Left lobe of liver (tissue), 2 donors: Measurements from ENCODE around the gene TINCR. TPM values are rescaled to one million over a fixed set of nuclear protein-coding genes. Genes with fewer than 3 reads are reported as not detected.
A peak's percentile ranks its signal among the peaks of the same experiment; 100 is the strongest.

Experiments used
- ATAC-seq: fragments of 200-7000 bp; cut with Tn5 transposase; one replicate; pipeline ENCODE4 v1.9.1; 2020; ENCODE audit warnings: mild to moderate bottlenecking, moderate library complexity
- DNase-seq: peaks from one replicate; pipeline ENCODE4 v3.0.0-alpha.2; 2020; ENCODE audit warnings: low spot score
- total RNA-seq: library from RNA; stranded (reverse); gene quantifications from one replicate; pipeline ENCODE4 v1.2.1, GENCODE V29; 2021
- donor health status: DM: no; HTN: no; CAD: no; lungs with moderate emphysema.
- donor health status: DM: no; HTN: yes; CAD: no.

The TINCR gene
- total RNA-seq, 1 donor from 2014 or later, result not detected

DNA sequence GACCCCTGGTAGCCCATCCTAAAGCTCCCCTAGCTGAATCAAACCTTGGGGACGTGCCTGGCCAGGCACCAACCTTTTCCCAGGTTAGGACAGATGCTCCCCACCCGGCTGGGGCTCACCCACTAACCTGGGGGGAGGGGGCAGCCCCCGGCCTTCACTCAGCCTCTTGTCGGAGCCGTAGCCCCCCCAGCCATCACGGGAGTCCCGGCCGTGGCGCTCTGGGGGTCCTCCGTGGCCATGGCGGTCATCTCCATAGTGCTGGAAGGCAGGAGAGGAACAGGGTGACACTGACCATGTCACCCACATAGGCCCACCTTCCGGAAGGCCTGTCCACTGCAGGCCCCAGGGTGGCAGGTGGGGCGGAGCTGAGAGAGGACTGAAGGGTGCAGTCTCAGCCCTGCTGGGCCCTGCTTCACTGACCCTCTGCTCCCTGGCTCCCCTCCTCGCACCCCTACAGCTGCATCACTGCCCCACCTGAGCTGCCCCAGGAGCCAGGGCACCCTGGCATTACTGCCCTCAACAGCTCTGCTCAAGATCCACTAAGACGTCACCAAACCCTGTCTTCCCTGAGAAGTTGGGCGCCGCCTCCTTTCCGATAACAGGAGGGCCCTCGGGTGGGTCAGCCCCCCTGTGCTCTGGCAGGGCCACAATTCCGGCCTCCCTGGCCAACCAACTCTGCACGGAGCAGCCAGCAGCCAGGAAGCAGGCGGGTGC is 22.6 kb upstream of the TINCR start:
- no peak for DNase-seq
- no peak for ATAC-seq

DNA sequence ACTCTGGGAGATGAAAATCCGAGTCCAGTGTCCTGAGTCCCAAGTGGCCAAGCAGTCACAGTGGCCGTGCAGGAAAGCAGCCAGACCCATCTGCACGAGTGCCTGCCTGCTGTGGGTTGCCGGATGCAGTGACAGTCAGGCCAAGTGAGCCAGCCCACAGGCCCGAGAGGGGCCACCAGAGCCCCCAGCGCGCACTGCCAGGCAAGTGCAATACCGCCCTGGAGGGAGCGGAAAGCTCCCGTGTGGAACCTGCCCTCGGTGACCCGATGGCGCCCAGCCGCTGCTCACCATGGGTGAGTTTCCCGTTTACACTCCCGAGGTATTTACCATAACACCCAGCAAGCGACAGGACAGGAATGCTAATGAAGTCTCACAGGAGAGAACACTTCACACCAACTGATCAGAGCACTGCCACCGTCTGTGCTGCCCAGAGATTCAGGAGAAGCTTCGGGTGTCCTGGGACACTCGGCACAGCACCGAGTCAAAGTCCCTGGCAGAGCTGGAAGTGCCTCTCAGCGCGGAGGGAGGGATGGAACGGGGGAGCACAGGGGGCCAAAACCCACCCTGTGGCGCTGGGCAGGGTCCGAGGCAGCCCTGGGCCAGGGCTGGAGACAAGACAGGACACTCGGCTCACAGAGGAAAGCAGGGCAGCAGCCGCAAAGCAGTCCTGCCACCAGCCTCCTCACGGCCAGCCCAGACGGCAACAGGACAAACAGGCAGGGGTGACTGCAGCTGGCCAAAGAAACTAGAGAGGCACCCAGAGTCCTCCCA is 21.3 kb upstream of the TINCR start:
- ATAC-seq (no peak), DNase-seq (no peak)

- DNase-seq, result no peak
Measured at GRCh38 chr19:5588441-5588840, 20.7 kb upstream of the TINCR start.

DNA sequence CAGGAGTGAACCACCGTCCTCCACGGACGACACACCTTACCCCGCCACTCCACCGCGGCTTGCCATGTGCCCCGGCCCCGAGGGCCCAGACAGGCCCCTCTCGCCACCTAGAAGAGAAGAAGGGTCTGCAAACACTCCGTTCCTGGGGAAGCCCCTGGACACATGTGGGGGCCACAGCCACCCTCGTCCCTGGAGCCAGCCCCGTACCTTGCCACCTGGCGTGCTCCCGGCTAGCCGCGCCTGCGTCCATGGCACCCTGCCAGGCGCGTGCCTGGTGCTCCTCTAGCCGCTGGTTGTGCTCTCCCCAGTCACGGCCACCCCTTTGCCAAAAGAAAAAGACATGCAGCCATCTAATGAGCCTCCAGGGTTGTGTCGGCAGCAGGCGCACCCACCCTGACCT is 19.9 kb upstream of the TINCR start:
- no peak for ATAC-seq
- no peak for DNase-seq

More at GRCh38 chr19:5588441-5588840, 20.7 kb upstream of the TINCR start:
- ATAC-seq, result no peak

- DNase-seq (no peak), ATAC-seq (no peak)
Measured at GRCh38 chr19:5587071-5587455, 19.3 kb upstream of the TINCR start.

DNA sequence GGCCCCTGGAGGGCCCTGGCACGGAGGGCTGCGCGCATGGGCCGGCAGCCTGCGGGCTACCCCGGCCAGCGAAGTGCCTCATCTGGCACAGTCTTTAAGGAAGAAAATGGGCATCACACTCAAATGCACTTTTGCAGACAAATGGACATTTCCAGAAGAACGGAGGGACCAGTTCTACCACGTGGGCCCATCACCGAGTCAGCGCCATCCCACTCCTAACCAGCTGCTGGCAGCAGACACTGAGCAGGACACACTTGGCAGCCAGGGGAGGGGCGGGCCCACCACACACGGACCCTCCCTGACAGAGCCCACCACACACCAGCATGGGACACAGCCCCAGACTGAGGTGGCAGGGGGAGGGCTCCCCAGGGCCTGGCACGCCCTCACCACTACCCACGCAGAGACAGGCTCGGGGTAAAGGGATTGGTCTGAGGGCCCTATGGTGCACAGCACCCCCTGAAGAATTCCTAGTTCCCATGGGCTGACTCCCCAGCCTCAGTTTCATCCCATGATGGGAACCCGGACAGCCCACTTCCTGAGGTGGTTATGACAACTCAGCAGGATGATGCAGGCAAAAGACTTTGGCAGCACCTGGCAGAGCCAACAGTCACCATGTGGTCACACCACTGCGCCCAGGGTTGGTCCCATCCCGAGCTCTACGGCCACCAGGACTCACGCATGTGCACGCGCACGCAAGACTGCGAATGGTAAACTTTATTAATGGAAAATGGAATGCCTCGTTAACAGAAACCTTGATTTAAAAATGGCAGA is 18.7 kb upstream of the TINCR start:
- ATAC-seq (no peak), DNase-seq (no peak)

DNA sequence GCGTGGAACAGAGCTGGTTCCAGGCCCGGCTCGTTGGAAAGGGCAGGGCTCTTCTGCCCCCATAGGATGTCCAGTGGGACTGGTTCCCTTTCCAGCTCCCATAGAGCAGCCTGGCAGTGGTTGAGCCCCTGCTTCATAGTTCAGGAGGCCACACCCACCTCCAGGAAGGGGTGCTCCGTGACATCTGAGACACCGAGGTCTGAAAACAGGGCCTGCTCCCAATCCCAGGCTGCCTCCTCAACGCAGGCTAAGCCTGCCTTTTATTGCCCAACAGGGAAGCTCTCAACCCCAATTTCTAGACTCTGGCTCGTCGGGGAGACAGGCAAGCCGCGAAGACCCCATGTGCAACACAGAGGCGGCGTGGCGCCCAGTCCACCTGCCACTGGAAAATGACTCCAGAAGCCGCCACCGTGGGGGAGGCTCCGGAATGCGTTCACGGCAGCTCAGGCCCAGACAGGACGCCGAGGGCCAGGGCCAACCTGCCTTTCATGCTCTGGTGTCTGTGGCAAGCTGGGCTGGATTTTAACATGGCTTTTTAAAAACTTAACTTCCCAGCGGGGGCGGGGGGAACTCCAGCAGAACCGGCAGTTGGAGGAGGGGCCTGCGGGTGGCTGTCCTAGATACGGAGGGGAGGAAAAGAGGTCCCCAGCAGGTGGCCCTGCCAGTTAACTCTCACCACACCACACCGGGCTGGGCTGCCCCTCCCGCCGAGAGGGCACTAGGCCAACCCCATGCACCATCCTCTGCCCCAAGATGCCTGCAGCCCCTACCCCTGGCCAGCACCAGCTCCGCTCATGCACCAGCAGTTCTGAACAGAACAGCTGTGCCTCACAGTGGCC is 17.9 kb upstream of the TINCR start:
- no peak for DNase-seq
- no peak for ATAC-seq

DNA sequence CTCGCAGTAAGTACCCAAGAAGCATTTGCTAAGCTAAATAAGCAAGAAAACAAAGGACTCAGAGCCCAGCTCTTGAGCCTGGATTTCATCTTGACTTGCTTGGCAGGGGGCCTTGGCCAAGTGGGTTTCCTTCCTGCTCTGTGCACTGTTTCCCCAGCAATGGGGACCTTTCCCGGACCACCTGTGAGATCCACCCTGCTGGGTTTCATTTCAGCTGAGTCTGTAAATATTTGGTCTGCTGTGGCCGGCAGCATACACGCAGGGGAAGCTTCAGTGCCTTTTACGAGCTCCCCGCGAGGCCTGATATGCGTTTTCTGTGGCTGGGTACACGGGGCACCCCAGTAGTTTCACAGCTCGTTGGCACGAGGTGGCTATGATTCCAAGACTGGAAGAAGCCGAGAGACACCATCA is 12.4 kb upstream of the TINCR start:
- ATAC-seq, result no peak
- no peak for DNase-seq

DNA sequence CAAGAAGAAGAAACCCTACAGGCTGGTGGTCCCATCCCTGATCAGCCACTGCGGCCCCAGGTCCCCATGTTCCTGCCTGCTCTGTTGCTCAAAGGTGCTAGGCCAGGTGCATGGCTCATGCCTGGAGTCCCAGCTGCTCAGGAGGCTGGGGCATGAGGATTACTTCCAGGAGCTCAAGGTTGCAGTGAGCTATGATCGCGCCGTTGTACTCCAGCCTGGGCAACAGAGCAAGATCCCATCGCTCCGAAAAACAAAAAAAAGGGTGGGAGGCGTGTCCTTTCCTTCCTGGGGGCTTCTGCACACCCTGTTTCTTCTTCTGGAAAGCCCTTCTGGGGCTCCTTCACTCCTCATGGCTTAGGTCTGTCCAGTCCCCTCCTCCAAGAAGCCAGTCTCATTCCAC is 11.9 kb upstream of the TINCR start:
- no peak for ATAC-seq

DNA sequence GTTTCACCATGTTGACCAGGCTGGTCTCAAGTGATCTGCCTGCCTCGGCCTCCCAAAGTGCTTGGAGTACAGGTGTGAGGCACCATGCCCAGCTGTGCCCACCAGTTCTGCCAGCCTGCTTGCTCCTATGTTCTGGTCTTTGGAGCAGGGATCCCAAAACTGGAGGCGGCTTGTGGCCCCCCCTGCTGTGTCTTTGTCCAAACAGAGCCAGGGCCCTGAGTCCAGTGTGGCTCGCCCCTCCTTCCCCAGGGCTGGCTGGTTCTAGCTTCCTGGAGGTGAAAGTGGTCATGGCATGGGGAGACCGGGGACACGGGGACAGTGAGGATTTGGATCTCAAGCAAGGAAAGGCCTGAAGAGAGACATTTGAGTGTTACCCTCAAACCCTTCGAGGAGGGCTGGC is 11.5 kb upstream of the TINCR start:
- DNase-seq, result no peak
- no peak for ATAC-seq

More for the DNA sequence above, 11.9 kb upstream of the TINCR start:
- DNase-seq, result no peak

DNA sequence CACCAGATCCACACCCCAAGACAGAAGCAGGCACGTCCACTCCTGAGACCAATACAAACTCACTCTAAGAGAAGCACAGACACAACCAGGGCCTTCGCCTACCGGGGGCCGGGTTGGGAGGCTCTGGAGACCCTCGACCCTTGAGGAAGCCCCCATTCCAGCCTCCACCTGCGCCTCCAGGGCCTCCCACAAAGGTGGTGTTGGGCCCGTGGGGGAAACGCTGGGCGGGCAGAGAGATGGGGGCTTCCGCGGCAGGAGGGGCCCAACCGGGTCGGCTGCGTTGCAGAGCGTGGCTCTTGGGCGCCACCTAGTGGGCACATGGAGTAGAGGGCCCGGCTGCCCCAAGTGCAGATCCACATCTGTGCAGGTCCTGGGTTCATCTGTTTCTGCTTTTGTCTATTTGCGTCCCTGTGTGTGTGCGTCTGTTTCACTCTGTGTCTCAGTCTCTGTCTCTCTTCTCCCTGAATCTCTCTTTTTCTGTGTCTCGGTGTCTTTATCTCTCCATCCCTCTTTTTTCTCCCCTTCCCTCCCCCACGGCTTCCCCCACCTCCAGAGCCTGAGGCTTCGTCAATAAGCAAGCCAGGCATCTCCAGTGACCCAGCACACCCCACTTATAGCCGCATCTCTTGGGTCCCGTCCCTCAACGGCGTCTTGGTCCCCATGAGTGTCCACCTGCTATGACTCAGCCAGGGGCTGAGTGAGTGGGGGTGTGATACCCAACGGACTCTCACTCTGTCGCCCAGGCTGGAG is 10.5 kb upstream of the TINCR start:
- ATAC-seq, result peak; percentile 93
- peak; percentile 66 for DNase-seq

DNA sequence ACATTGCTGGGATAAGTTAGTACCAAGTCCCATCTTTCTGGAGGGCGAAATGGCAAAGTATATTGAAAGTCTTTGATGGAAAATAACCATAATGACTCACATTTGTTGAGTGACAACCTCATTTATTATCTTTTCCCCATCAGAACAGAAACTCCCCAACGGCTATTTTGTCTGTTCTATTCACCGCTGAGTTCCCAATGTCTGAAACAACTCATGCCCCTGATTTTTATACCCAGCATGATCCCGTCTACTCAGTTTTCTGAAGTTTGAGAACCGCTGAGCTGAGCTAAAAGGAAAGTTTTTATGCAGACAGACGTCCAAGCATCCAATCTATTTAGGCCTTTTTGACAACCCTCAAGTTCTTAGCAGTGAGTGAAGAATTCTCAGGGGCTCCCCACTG is 7.8 kb upstream of the TINCR start:
- ATAC-seq, result no peak
- no peak for DNase-seq

GRCh38 chr19:5572556-5573286 is 5.0 kb upstream of the TINCR start:
- peak; percentile 62 for ATAC-seq
- no peak for DNase-seq

- no peak for ATAC-seq
- DNase-seq, result no peak
Measured at GRCh38 chr19:5571777-5572176, 4.0 kb upstream of the TINCR start.

DNA sequence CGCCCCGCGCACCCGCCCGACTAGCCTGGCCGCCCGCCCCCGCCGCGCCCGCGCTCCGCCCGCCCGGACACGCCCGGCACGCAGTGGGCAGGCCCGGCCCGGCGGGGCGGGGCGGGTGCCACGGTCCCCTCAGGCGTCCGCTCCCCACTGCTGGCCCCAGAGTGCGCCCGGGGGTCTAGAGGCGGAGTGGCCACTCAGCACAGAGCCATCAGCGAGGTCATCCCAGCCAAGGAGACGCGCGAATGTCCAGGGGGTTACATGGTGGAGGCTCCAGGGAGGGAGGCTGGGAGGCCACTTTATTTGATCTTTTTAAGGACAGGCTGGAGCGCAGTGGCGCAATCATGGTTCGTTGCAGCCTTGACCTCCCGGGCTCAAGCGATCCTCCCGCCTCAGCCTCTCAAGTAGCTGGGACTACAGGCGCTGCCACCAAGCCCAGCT is 236 bp upstream of the TINCR start:
- no peak for DNase-seq
- ATAC-seq, result no peak

DNA sequence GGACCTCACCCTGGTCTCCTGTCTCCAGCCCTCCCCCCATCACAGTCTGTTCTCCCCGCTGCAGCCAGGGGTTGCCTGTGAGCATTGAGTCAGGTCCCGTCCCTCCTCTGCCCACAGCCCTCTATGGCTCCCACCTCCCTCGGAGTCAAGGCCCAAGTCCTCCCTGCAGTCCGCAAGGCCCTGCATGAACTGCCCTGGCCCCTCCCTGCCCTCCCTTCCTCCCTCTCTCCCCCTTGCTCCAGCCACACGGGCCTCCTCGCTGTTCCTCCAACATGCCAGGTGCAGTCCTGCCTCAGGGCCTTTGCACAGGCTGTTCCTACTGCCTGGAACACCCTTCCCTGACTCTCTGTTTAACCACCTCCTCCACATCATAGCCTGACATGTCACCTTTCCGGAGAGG is 2.8 kb downstream of the TINCR start:
- DNase-seq (no peak), ATAC-seq (no peak)

- DNase-seq (no peak), ATAC-seq (no peak)
Measured at GRCh38 chr19:5563935-5564612, 3.7 kb downstream of the TINCR start.

DNA sequence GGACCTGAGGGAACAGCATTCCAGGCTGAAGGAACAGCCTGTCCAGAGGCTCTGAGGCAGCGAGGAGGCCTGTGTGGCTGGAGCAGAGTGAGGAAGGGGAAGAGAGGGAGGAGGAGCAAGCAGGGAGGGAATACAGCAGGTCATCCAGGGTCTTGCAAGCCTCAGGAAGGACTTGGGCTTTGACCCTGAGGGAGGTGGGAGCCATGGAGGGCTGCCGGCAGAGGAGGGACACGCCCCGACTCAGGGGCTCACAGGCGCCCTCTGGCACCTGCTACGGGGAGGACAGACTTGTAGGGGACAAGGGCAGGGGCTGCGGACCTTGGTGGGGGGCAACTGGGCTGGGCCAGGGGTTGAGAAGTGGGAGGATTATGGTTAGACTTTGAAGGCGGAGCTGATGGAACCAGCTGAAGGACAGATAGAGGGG is 4.7 kb downstream of the TINCR start:
- DNase-seq, result no peak
- no peak for ATAC-seq

DNA sequence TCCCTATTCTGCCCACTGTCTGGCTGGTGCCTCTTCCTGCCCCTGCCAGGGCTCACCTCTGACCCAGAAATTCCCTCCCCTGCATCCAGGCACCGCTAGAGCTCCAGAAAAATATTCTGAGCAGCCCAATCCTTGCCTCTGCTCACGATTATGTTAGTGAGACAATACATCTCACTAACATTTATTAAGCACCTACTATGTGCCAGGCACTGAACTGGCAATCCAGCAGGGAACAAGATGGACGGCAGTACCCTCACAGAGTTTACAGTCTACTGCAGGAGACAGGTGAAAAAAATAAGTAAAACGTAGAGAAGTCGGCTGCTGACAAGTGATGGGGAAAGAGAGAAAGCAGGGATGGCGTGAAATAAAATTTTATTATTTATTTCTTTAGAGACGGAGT is 5.5 kb downstream of the TINCR start:
- ATAC-seq (no peak), DNase-seq (no peak)
